ENCODE results near the gene SCN5A. TPM values are rescaled to one million over a fixed set of nuclear protein-coding genes. Genes with fewer than 3 reads are reported as not detected.

SCN5A gene
- total RNA-seq, 1 donor from 2014 or later, result 3.3 TPM

GRCh38 chr3:38534180-38534579, 115.3 kb downstream of the SCN5A start:
- no peaks in the 10 kb centered on the region for H3K79me2 ChIP-seq (ENCODE audit: insufficient read depth, low read length)
- H4K20me1 ChIP-seq (ENCODE audit: insufficient read depth, low read length), result no peaks in the 10 kb centered on the region
- H2AFZ ChIP-seq (ENCODE audit: low read depth, low read length), result no peak overlapping the region
- no peaks in the 10 kb centered on the region for H3K4me1 ChIP-seq (ENCODE audit: insufficient read depth, low read length)
- Mint-ChIP-seq H3K36me3 (ENCODE audit: low read depth, unreplicated experiment) (peaks cover 13% of the 10 kb centered on the region), H3K27me3 (ENCODE audit: low read depth, unreplicated experiment) (peaks cover under 1% of the 10 kb centered on the region), H3K4me1 (ENCODE audit: low read depth, unreplicated experiment) (peaks cover 6% of the 10 kb centered on the region), H3K4me3 (ENCODE audit: unreplicated experiment) (no peak overlapping the region), H3K9me3 (ENCODE audit: unreplicated experiment) (peaks cover 11% of the 10 kb centered on the region), H3K27ac (ENCODE audit: unreplicated experiment) (no peak overlapping the region)
- H3K9ac ChIP-seq (ENCODE audit: low read length), result no peak overlapping the region
- H3K9me3 ChIP-seq (ENCODE audit: insufficient read depth, low read depth, low read length), result no peaks in the 10 kb centered on the region
- no peak overlapping the region for H3K4me3 ChIP-seq (ENCODE audit: insufficient read depth, low read depth, low read length)
- FAIRE-seq (no peak), DNase-seq (ENCODE audit: low read depth) (no peak)
- no peak overlapping the region for H3K4me2 ChIP-seq (ENCODE audit: low read length)
- H3K27ac ChIP-seq (ENCODE audit: low read depth, low read length), result no peak overlapping the region
- H3K36me3 ChIP-seq (ENCODE audit: insufficient read depth, low read length), result no peaks in the 10 kb centered on the region
- H3K27me3 ChIP-seq (ENCODE audit: insufficient read depth, low read length), result no peaks in the 10 kb centered on the region
- TF ChIP-seq CTCF (IDR thresholded peaks at IDR 0.05; ENCODE audit: insufficient read depth, low read depth, low read length), result no peak
- TF ChIP-seq EZH2 (IDR thresholded peaks at IDR 0.05; ENCODE audit: insufficient read depth, low read length), result no peak

GRCh38 chr3:38533285-38533976, 116.1 kb downstream of the SCN5A start:
- Histone ChIP-seq H3K27me3 (ENCODE audit: insufficient read depth, low read length) (no peaks in the 10 kb centered on the region), H3K36me3 (ENCODE audit: insufficient read depth, low read length) (no peaks in the 10 kb centered on the region), H3K27ac (ENCODE audit: low read depth, low read length) (no peak overlapping the region), H3K4me1 (ENCODE audit: insufficient read depth, low read length) (no peaks in the 10 kb centered on the region), H3K9ac (ENCODE audit: low read length) (no peak overlapping the region), H2AFZ (ENCODE audit: low read depth, low read length) (no peak overlapping the region), H3K4me2 (ENCODE audit: low read length) (no peak overlapping the region), H3K9me3 (ENCODE audit: insufficient read depth, low read depth, low read length) (no peaks in the 10 kb centered on the region), H4K20me1 (ENCODE audit: insufficient read depth, low read length) (no peaks in the 10 kb centered on the region), H3K79me2 (ENCODE audit: insufficient read depth, low read length) (no peaks in the 10 kb centered on the region), H3K4me3 (ENCODE audit: insufficient read depth, low read depth, low read length) (no peak overlapping the region)
- no peak for DNase-seq (ENCODE audit: low read depth)
- TF ChIP-seq EZH2 (IDR thresholded peaks at IDR 0.05; ENCODE audit: insufficient read depth, low read length) (no peak), CTCF (IDR thresholded peaks at IDR 0.05; ENCODE audit: insufficient read depth, low read depth, low read length) (no peak)
- Mint-ChIP-seq H3K9me3 (ENCODE audit: unreplicated experiment) (peaks cover 11% of the 10 kb centered on the region), H3K4me1 (ENCODE audit: low read depth, unreplicated experiment) (peaks cover 6% of the 10 kb centered on the region), H3K4me3 (ENCODE audit: unreplicated experiment) (no peak overlapping the region), H3K27me3 (ENCODE audit: low read depth, unreplicated experiment) (no peaks in the 10 kb centered on the region), H3K36me3 (ENCODE audit: low read depth, unreplicated experiment) (peaks cover 13% of the 10 kb centered on the region), H3K27ac (ENCODE audit: unreplicated experiment) (no peak overlapping the region)
- no peak for FAIRE-seq

GRCh38 chr3:38532529-38532928, 117.0 kb downstream of the SCN5A start:
- TF ChIP-seq EZH2 (IDR thresholded peaks at IDR 0.05; ENCODE audit: insufficient read depth, low read length), result no peak
- TF ChIP-seq CTCF (IDR thresholded peaks at IDR 0.05; ENCODE audit: insufficient read depth, low read depth, low read length), result no peak

More at GRCh38 chr3:38532529-38532928, 117.0 kb downstream of the SCN5A start:
- Histone ChIP-seq H3K79me2 (ENCODE audit: insufficient read depth, low read length) (no peaks in the 10 kb centered on the region), H3K4me3 (ENCODE audit: insufficient read depth, low read depth, low read length) (no peak overlapping the region), H3K9me3 (ENCODE audit: insufficient read depth, low read depth, low read length) (no peaks in the 10 kb centered on the region), H3K27me3 (ENCODE audit: insufficient read depth, low read length) (no peaks in the 10 kb centered on the region), H3K36me3 (ENCODE audit: insufficient read depth, low read length) (no peaks in the 10 kb centered on the region), H3K27ac (ENCODE audit: low read depth, low read length) (no peak overlapping the region), H3K4me1 (ENCODE audit: insufficient read depth, low read length) (no peaks in the 10 kb centered on the region), H2AFZ (ENCODE audit: low read depth, low read length) (no peak overlapping the region), H4K20me1 (ENCODE audit: insufficient read depth, low read length) (no peaks in the 10 kb centered on the region), H3K4me2 (ENCODE audit: low read length) (no peak overlapping the region), H3K9ac (ENCODE audit: low read length) (no peak overlapping the region)
- no peak overlapping the region for H3K4me3 Mint-ChIP-seq (ENCODE audit: unreplicated experiment)
- H3K36me3 Mint-ChIP-seq (ENCODE audit: low read depth, unreplicated experiment), result peaks cover 17% of the 10 kb centered on the region
- DNase-seq (ENCODE audit: low read depth), result no peak
- peaks cover 6% of the 10 kb centered on the region for H3K4me1 Mint-ChIP-seq (ENCODE audit: low read depth, unreplicated experiment)
- no peaks in the 10 kb centered on the region for H3K27me3 Mint-ChIP-seq (ENCODE audit: low read depth, unreplicated experiment)
- peaks cover 11% of the 10 kb centered on the region for H3K9me3 Mint-ChIP-seq (ENCODE audit: unreplicated experiment)
- H3K27ac Mint-ChIP-seq (ENCODE audit: unreplicated experiment), result no peak overlapping the region
- no peak for FAIRE-seq
